Measurements from ENCODE around the gene CNDP1. TPM values are rescaled to one million over a fixed set of nuclear protein-coding genes. Genes with fewer than 3 reads are reported as not detected.

The CNDP1 gene
- polyA plus RNA-seq, 1 of the 3 experiments (the other 2 are of a cell fraction), result not detected

- H4K20me1 ChIP-seq (ENCODE audit: insufficient read depth), result no peaks in the 10 kb centered on the region
- no peaks in the 10 kb centered on the region for H3F3A ChIP-seq (replicated peaks; ENCODE audit: insufficient read depth)
- DNase-seq, result no peak
- no peaks in the 10 kb centered on the region for H3K9me3 ChIP-seq
- H3K27me3 ChIP-seq (ENCODE audit: insufficient read depth), result no peaks in the 10 kb centered on the region
- H3K9ac ChIP-seq, result no peak overlapping the region
- ChIA-PET CTCF (interaction anchor here (1.6 kb wide), 1 partner anchor 12 kb away, joined by 4 read pairs; no protein-coding TSS in a partner anchor), POLR2A (no interaction called here)
- H2AFZ ChIP-seq (ENCODE audit: low read depth), result no peak overlapping the region
- peaks cover 0 to under 1% of the 10 kb centered on the region in 2 experiments for H3K36me3 ChIP-seq (replicated peaks in 1 of 2; ENCODE audit: control insufficient read depth in 1 of 2, insufficient read depth in 2 of 2, low read length in 1 of 2)
- H3K9me2 ChIP-seq, result no peaks in the 10 kb centered on the region
- peaks cover 47% of the 10 kb centered on the region for H3K79me2 ChIP-seq (ENCODE audit: insufficient read depth)
- no peak overlapping the region for H3K4me3 ChIP-seq (ENCODE audit: low read depth in 2 of 2, low read length in 1 of 2)
- WGBS (ENCODE audit: low lambda C conversion rate), result 96% methylated on average over 1 of the region's 1 CpG
- no peak overlapping the region for H3K27ac ChIP-seq (ENCODE audit: low read depth in 2 of 2, low read length in 1 of 2)
- no peaks in the 10 kb centered on the region for H3K4me1 ChIP-seq (ENCODE audit: control insufficient read depth in 1 of 2, insufficient read depth in 2 of 2, low read depth in 1 of 2, low read length in 1 of 2)
- H3K4me2 ChIP-seq, result no peak overlapping the region
- TF ChIP-seq TAF1 (IDR thresholded peaks at IDR 0.05; ENCODE audit: borderline replicate concordance, low read depth, low read length) (no peak), EP300 (IDR thresholded peaks at IDR 0.05; ENCODE audit: borderline replicate concordance in 1 of 2, low read depth in 1 of 2, low read length in 1 of 2) (no peak), MEF2A (IDR thresholded peaks at IDR 0.05; ENCODE audit: borderline replicate concordance, low read depth) (no peak), MXI1 (IDR thresholded peaks at IDR 0.05; ENCODE audit: low read depth, low read length) (no peak), EZH2phosphoT487 (IDR thresholded peaks at IDR 0.05; ENCODE audit: borderline replicate concordance, low read depth) (no peak)
- TF ChIP-seq, protein P1, sequence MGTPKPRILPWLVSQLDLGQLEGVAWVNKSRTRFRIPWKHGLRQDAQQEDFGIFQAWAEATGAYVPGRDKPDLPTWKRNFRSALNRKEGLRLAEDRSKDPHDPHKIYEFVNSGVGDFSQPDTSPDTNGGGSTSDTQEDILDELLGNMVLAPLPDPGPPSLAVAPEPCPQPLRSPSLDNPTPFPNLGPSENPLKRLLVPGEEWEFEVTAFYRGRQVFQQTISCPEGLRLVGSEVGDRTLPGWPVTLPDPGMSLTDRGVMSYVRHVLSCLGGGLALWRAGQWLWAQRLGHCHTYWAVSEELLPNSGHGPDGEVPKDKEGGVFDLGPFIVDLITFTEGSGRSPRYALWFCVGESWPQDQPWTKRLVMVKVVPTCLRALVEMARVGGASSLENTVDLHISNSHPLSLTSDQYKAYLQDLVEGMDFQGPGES (IDR thresholded peaks at IDR 0.05; ENCODE audit: low read depth, low read length), result no peak
These were observed 76.6 kb downstream of the CNDP1 start for GRCh38 chr18:74610860-74611259.

GRCh38 chr18:74611765-74612164 is 77.5 kb downstream of the CNDP1 start:
- Histone ChIP-seq H3K4me3 (ENCODE audit: low read depth in 2 of 2, low read length in 1 of 2) (no peak overlapping the region), H3K9ac (no peak overlapping the region), H3K4me2 (no peak overlapping the region), H3K36me3 (replicated peaks in 1 of 2; ENCODE audit: control insufficient read depth in 1 of 2, insufficient read depth in 2 of 2, low read length in 1 of 2) (no peaks in the 10 kb centered on the region), H3K9me3 (no peaks in the 10 kb centered on the region), H3F3A (replicated peaks; ENCODE audit: insufficient read depth) (no peaks in the 10 kb centered on the region), H3K4me1 (ENCODE audit: control insufficient read depth in 1 of 2, insufficient read depth in 2 of 2, low read depth in 1 of 2, low read length in 1 of 2) (no peaks in the 10 kb centered on the region), H3K79me2 (ENCODE audit: insufficient read depth) (peaks cover 45% of the 10 kb centered on the region), H3K27me3 (ENCODE audit: insufficient read depth) (no peaks in the 10 kb centered on the region), H4K20me1 (ENCODE audit: insufficient read depth) (no peaks in the 10 kb centered on the region), H2AFZ (ENCODE audit: low read depth) (no peak overlapping the region), H3K27ac (ENCODE audit: low read depth in 2 of 2, low read length in 1 of 2) (no peak overlapping the region), H3K9me2 (no peaks in the 10 kb centered on the region)
- ChIA-PET CTCF (interaction anchor here (1.6 kb wide), 1 partner anchor 13 kb away, joined by 4 read pairs; no protein-coding TSS in a partner anchor), POLR2A (no interaction called here)
- DNase-seq, result no peak
- WGBS (ENCODE audit: low lambda C conversion rate), result 77% methylated on average over 4 of the region's 4 CpGs
- TF ChIP-seq, protein P2, sequence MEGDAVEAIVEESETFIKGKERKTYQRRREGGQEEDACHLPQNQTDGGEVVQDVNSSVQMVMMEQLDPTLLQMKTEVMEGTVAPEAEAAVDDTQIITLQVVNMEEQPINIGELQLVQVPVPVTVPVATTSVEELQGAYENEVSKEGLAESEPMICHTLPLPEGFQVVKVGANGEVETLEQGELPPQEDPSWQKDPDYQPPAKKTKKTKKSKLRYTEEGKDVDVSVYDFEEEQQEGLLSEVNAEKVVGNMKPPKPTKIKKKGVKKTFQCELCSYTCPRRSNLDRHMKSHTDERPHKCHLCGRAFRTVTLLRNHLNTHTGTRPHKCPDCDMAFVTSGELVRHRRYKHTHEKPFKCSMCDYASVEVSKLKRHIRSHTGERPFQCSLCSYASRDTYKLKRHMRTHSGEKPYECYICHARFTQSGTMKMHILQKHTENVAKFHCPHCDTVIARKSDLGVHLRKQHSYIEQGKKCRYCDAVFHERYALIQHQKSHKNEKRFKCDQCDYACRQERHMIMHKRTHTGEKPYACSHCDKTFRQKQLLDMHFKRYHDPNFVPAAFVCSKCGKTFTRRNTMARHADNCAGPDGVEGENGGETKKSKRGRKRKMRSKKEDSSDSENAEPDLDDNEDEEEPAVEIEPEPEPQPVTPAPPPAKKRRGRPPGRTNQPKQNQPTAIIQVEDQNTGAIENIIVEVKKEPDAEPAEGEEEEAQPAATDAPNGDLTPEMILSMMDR (IDR thresholded peaks at IDR 0.05), result no peak
- TF ChIP-seq ZBTB33 (IDR thresholded peaks at IDR 0.05; ENCODE audit: borderline replicate concordance, low read depth), result no peak
- no peak for TF ChIP-seq FOSL2 (IDR thresholded peaks at IDR 0.05; ENCODE audit: borderline replicate concordance, low read depth)
- TF ChIP-seq, protein P1 (IDR thresholded peaks at IDR 0.05; ENCODE audit: low read depth, low read length), result no peak
- no peak for TF ChIP-seq POLR2AphosphoS5 (IDR thresholded peaks at IDR 0.05; ENCODE audit: low read depth, low read length)
- TF ChIP-seq GABPA (IDR thresholded peaks at IDR 0.05; ENCODE audit: low read depth), result no peak
- no peak for TF ChIP-seq GATA2 (CRISPR knock-in tag; IDR thresholded peaks at IDR 0.05)
- no peak for TF ChIP-seq FOXJ3 (CRISPR knock-in tag; IDR thresholded peaks at IDR 0.05)
- TF ChIP-seq PBX3 (IDR thresholded peaks at IDR 0.05), result no peak
- TF ChIP-seq RCOR1 (IDR thresholded peaks at IDR 0.05; ENCODE audit: low read length), result no peak
- TF ChIP-seq NFIC (IDR thresholded peaks at IDR 0.05; ENCODE audit: borderline replicate concordance), result no peak
- no peak for TF ChIP-seq TAF1 (IDR thresholded peaks at IDR 0.05; ENCODE audit: borderline replicate concordance, low read depth, low read length)
- TF ChIP-seq SIN3A (IDR thresholded peaks at IDR 0.05; ENCODE audit: borderline replicate concordance, low read depth, low read length), result no peak
- TF ChIP-seq TCF12 (IDR thresholded peaks at IDR 0.05), result no peak
- no peak for TF ChIP-seq SMC3 (IDR thresholded peaks at IDR 0.05; ENCODE audit: low read depth, low read length)
